Esophagus muscularis mucosa (tissue), 4 donors: ENCODE data around the gene GLB1L3.

Experiments used
- CTCF ChIP-seq, 3 experiments: fragments of 200-600 bp in 2 of 3; fragments of 450-650 bp in 1 of 3; sonication (generic) in 2 of 3; IDR thresholded peaks; one replicate each; pipeline ENCODE4 v1.5.1; 2017 to 2019; ENCODE audit warnings: antibody characterized with exemption in 3 of 3, mild to moderate bottlenecking in 2 of 3, moderate library complexity in 1 of 3
- EP300 ChIP-seq: sonication (generic); formaldehyde crosslinking; IDR thresholded peaks from one replicate; pipeline ENCODE4 v1.6.1; 2017; ENCODE audit warnings: antibody characterized with exemption
- POLR2A ChIP-seq: fragments of 450-650 bp; IDR thresholded peaks from one replicate; pipeline ENCODE4 v1.6.1; 2017; ENCODE audit warnings: antibody characterized with exemption, moderate library complexity, mild to moderate bottlenecking, low read depth
- POLR2AphosphoS5 ChIP-seq, 2 donors: sonication (generic); formaldehyde crosslinking; IDR thresholded peaks; one replicate each; pipeline ENCODE4 v1.6.1; 2017; ENCODE audit warnings: antibody characterized with exemption in 2 of 2

GRCh38 chr11:134288486-134288885 lies 12.3 kb downstream of the GLB1L3 start:
- no peak for TF ChIP-seq EP300
- no peak for TF ChIP-seq CTCF (IDR thresholded peaks at IDR 0.05)
- no peak for TF ChIP-seq POLR2A
- no peak for TF ChIP-seq POLR2AphosphoS5 (IDR thresholded peaks at IDR 0.05)
